IMR-90 (cell line): Measurements from ENCODE around the gene SHC4. TPM values are rescaled to one million over a fixed set of nuclear protein-coding genes. Genes with fewer than 3 reads are reported as not detected.

Experiments
- ATAC-seq: fragments of 200-7000 bp; cut with Tn5 transposase; 2 replicates; pipeline ENCODE4 v1.9.1; 2020; ENCODE audit warnings: low read depth, mild to moderate bottlenecking, moderate library complexity
- BruUV-seq: library from RNA; stranded (reverse); fragments of 400-500 nt; replicated peaks from 2 replicates; lab custom pipeline; 2021; lab: Mats Ljungman, UMichigan
- CTCF ChIA-PET: fragments of 300-600 bp; formaldehyde crosslinking; extraction: SDS; loops from one replicate; lab custom pipeline; 2021; ENCODE audit warnings: antibody characterized with exemption; lab: Yijun Ruan, JAX
- POLR2A ChIA-PET: fragments of 300-600 bp; sonication (Branson Sonifier 250); formaldehyde crosslinking; loops from one replicate; lab custom pipeline; 2022; ENCODE audit warnings: antibody characterized with exemption; ENCODE audit not compliant: unreplicated experiment; lab: Charles Lee
- DNase-seq: peaks from one replicate; pipeline ENCODE4 v3.0.0; 2013
- H2AFZ ChIP-seq: replicated peaks from 2 replicates; pipeline ENCODE3; 2013; ENCODE audit warnings: low read length, mild to moderate bottlenecking; ENCODE audit not compliant: poor library complexity
- H2AK5ac ChIP-seq: 2 replicates; pipeline ENCODE4 v1.6.1; 2013; ENCODE audit warnings: low read depth, low read length, inconsistent platforms
- H2AK9ac ChIP-seq: replicated peaks from 2 replicates; pipeline ENCODE3; 2013; ENCODE audit warnings: mild to moderate bottlenecking, low read depth, low read length, moderate library complexity; ENCODE audit not compliant: poor library complexity
- H2BK120ac ChIP-seq: 2 replicates; pipeline ENCODE4 v1.6.1; 2013; ENCODE audit warnings: low read depth, low read length, inconsistent platforms
- H2BK15ac ChIP-seq: 3 replicates; pipeline ENCODE4 v1.6.1; 2013; ENCODE audit warnings: low read depth, low read length, inconsistent platforms
- H2BK20ac ChIP-seq: 2 replicates; pipeline ENCODE4 v1.6.1; 2013; ENCODE audit warnings: low read depth, mild to moderate bottlenecking, inconsistent platforms, low read length, moderate library complexity
- H2BK5ac ChIP-seq: 2 replicates; pipeline ENCODE4 v1.6.1; 2013; ENCODE audit warnings: mild to moderate bottlenecking, low read depth, low read length, inconsistent platforms; ENCODE audit not compliant: poor library complexity, severe bottlenecking
- H3K14ac ChIP-seq: replicated peaks from 2 replicates; pipeline ENCODE4 v1.6.1; 2013; ENCODE audit warnings: low read depth, low read length, inconsistent platforms
- H3K18ac ChIP-seq: 2 replicates; pipeline ENCODE4 v1.6.1; 2013; ENCODE audit warnings: low read depth, low read length, control low read depth
- H3K23ac ChIP-seq: 2 replicates; pipeline ENCODE4 v1.6.1; 2013; ENCODE audit warnings: low read depth, low read length, inconsistent platforms
- H3K27ac ChIP-seq: 2 replicates; pipeline ENCODE4 v1.5.1; 2013; ENCODE audit warnings: mild to moderate bottlenecking, control low read depth, low read length; ENCODE audit not compliant: insufficient read depth
- H3K27me3 ChIP-seq: 2 replicates; pipeline ENCODE4 v1.6.1; 2013; ENCODE audit warnings: low read length; ENCODE audit not compliant: control insufficient read depth, insufficient read depth
- H3K36me3 ChIP-seq: 2 replicates; pipeline ENCODE4 v1.6.1; 2013; ENCODE audit warnings: low read length, mixed read lengths; ENCODE audit not compliant: control insufficient read depth, insufficient read depth
- H3K4ac ChIP-seq: 2 replicates; pipeline ENCODE4 v1.6.1; 2013; ENCODE audit warnings: low read depth, low read length, inconsistent platforms
- H3K4me1 ChIP-seq: 2 replicates; pipeline ENCODE4 v1.6.1; 2013; ENCODE audit warnings: low read length, mixed read lengths; ENCODE audit not compliant: control insufficient read depth, insufficient read depth
- H3K4me2 ChIP-seq: 2 replicates; pipeline ENCODE4 v1.6.1; 2013; ENCODE audit warnings: low read depth, mild to moderate bottlenecking, control low read depth, low read length, moderate library complexity
- H3K4me3 ChIP-seq: 2 replicates; pipeline ENCODE4 v1.5.1; 2013; ENCODE audit warnings: low read depth, mild to moderate bottlenecking, control low read depth, low read length, moderate library complexity; ENCODE audit not compliant: insufficient read depth
- H3K56ac ChIP-seq: 2 replicates; pipeline ENCODE4 v1.6.1; 2013; ENCODE audit warnings: low read length, inconsistent platforms; ENCODE audit not compliant: insufficient read depth; ENCODE audit errors: extremely low read depth
- H3K79me1 ChIP-seq, 2 experiments: 2 replicates each; pipeline ENCODE4 v1.6.1; 2013; ENCODE audit warnings: low read length in 2 of 2, inconsistent platforms in 1 of 2, low read depth in 1 of 2
- H3K9ac ChIP-seq: 2 replicates; pipeline ENCODE4 v1.6.1; 2013; ENCODE audit warnings: low read depth, low read length, control low read depth
- H3K9me1 ChIP-seq: 2 replicates; pipeline ENCODE4 v1.6.1; 2013; ENCODE audit warnings: low read length, inconsistent platforms; ENCODE audit not compliant: insufficient read depth
- H3K9me3 ChIP-seq: 2 replicates; pipeline ENCODE4 v1.6.1; 2013; ENCODE audit warnings: low read length; ENCODE audit not compliant: control insufficient read depth, insufficient read depth
- H4K20me1 ChIP-seq: 2 replicates; pipeline ENCODE4 v1.6.1; 2013; ENCODE audit warnings: low read length, inconsistent platforms; ENCODE audit not compliant: insufficient read depth
- H4K5ac ChIP-seq: 2 replicates; pipeline ENCODE4 v1.6.1; 2013; ENCODE audit warnings: mild to moderate bottlenecking, low read depth, low read length, control low read depth
- H4K8ac ChIP-seq, 2 experiments: 2 replicates each; pipeline ENCODE4 v1.6.1; 2013; ENCODE audit warnings: low read depth in 2 of 2, low read length in 2 of 2, control low read depth in 1 of 2, inconsistent platforms in 1 of 2
- H4K91ac ChIP-seq: 2 replicates; pipeline ENCODE4 v1.6.1; 2013; ENCODE audit warnings: low read depth, low read length, inconsistent platforms; ENCODE audit not compliant: insufficient read depth
- BHLHE40 ChIP-seq: fragments of 150-350 bp; IDR thresholded peaks from 2 replicates; pipeline ENCODE4 v1.6.1; 2016; ENCODE audit warnings: mild to moderate bottlenecking, low read depth, low read length
- CEBPB ChIP-seq: IDR thresholded peaks from 2 replicates; pipeline ENCODE4 v1.6.1; 2012; ENCODE audit warnings: low read depth, low read length, improper control_type of control experiment
- CHD1 ChIP-seq: IDR thresholded peaks from 2 replicates; pipeline ENCODE4 v1.6.1; 2012; ENCODE audit warnings: low read depth, low read length, improper control_type of control experiment
- CTCF ChIP-seq: conservative IDR thresholded peaks from 2 replicates; pipeline ENCODE4 v1.5.1; 2012; ENCODE audit warnings: mild to moderate bottlenecking, low read depth, low read length, improper control_type of control experiment
- ELK1 ChIP-seq: fragments of 150-350 bp; IDR thresholded peaks from 2 replicates; pipeline ENCODE4 v1.6.1; 2016; ENCODE audit warnings: low read depth, mild to moderate bottlenecking, low read length, moderate library complexity, borderline replicate concordance
- FOS ChIP-seq: fragments of 150-350 bp; IDR thresholded peaks from 2 replicates; pipeline ENCODE4 v1.6.1; 2016; ENCODE audit warnings: low read depth, low read length
- MAFK ChIP-seq: IDR thresholded peaks from 2 replicates; pipeline ENCODE4 v1.6.1; 2012; ENCODE audit warnings: low read depth, low read length, improper control_type of control experiment
- MAZ ChIP-seq: IDR thresholded peaks from 2 replicates; pipeline ENCODE4 v1.6.1; 2012; ENCODE audit warnings: low read depth, mild to moderate bottlenecking, low read length, improper control_type of control experiment, moderate library complexity, borderline replicate concordance
- MXI1 ChIP-seq: IDR thresholded peaks from 2 replicates; pipeline ENCODE4 v1.6.1; 2012; ENCODE audit warnings: low read depth, mild to moderate bottlenecking, low read length, moderate library complexity, borderline replicate concordance
- NFE2L2 ChIP-seq: fragments of 150-350 bp; IDR thresholded peaks from 2 replicates; pipeline ENCODE4 v1.6.1; 2016; ENCODE audit warnings: low read depth, mild to moderate bottlenecking, low read length
- POLR2A ChIP-seq: IDR thresholded peaks from 2 replicates; pipeline ENCODE4 v1.6.1; 2012; ENCODE audit warnings: mild to moderate bottlenecking, low read depth, low read length
- RAD21 ChIP-seq: IDR thresholded peaks from 2 replicates; pipeline ENCODE4 v1.6.1; 2012; ENCODE audit warnings: low read length, improper control_type of control experiment
- RCOR1 ChIP-seq: IDR thresholded peaks from 2 replicates; pipeline ENCODE4 v1.6.1; 2012; ENCODE audit warnings: mild to moderate bottlenecking, low read length, improper control_type of control experiment; ENCODE audit not compliant: insufficient replicate concordance
- RFX5 ChIP-seq: IDR thresholded peaks from 2 replicates; pipeline ENCODE4 v1.8.0; 2012; ENCODE audit warnings: low read depth, mild to moderate bottlenecking, low read length, moderate library complexity
- SMC3 ChIP-seq: fragments of 150-350 bp; IDR thresholded peaks from 2 replicates; pipeline ENCODE4 v1.6.1; 2016; ENCODE audit warnings: low read depth, mild to moderate bottlenecking, antibody characterized with exemption, low read length, moderate library complexity
- USF2 ChIP-seq: fragments of 150-350 bp; IDR thresholded peaks from 2 replicates; pipeline ENCODE4 v1.6.1; 2017; ENCODE audit warnings: mild to moderate bottlenecking, antibody characterized with exemption, low read length, low read depth
- WGBS, 2 experiments: methylation state at CpG; one replicate each; pipeline versions ENCODE4 v1.1.5 to v1.1.7; 2013; ENCODE audit warnings: missing lambda C conversion rate in 2 of 2; ENCODE audit not compliant: insufficient read length in 1 of 2; ENCODE audit errors: extremely low coverage in 2 of 2; 5-methylcytosine and 5-hydroxymethylcytosine counted together
- dilution Hi-C: fragments of 300-500 bp; cut with HindIII; formaldehyde crosslinking; loops from one replicate; pipeline ENCODE4 v1.14.3; 2018; ENCODE audit warnings: low sequenced_read_pairs; ENCODE audit not compliant: unreplicated experiment
- in situ Hi-C: fragments of 300-500 bp; cut with MboI; formaldehyde crosslinking; loops from 3 replicates; pipeline ENCODE4 v1.14.3; 2019; ENCODE audit warnings: low sequenced_read_pairs, inconsistent platforms, mixed read lengths
- intact Hi-C: fragments of 100-400 bp; cut with micrococcal nuclease; formaldehyde crosslinking; loops from 2 replicates; pipeline ENCODE4 v1.10.0; 2022
- polyA plus RNA-seq, 3 experiments: library from polyadenylated mRNA; depleted of rRNA; stranded (reverse); fragments of >200 nt; gene quantifications; 2 replicates each; pipeline ENCODE4 v1.2.3, GENCODE V29; 2012; ENCODE audit warnings: low replicate concordance in 1 of 3
- total RNA-seq: library from RNA; depleted of rRNA; stranded (reverse); fragments of >200 nt; gene quantifications from 2 replicates; pipeline ENCODE4 v1.2.3, GENCODE V29; 2012

SHC4 gene
- total and polyA plus RNA-seq, 2 of the 4 experiments (the other 2 are of a cell fraction): 0.91 to 2.7 TPM

- H4K8ac ChIP-seq: no peak overlapping the region
- H3K4ac ChIP-seq: no peak overlapping the region
- in situ Hi-C loops (no loop called here), intact Hi-C loops (no loop called here), dilution Hi-C loops (no loop called here)
- H3K79me1 ChIP-seq: peaks cover 12 to 34% of the 10 kb centered on the region in 2 experiments
- no peak overlapping the region for H2BK120ac ChIP-seq
- no peak overlapping the region for H4K5ac ChIP-seq
- no peak overlapping the region for H3K56ac ChIP-seq
- no peak overlapping the region for H3K4me3 ChIP-seq
- H3K4me2 ChIP-seq: no peak overlapping the region
- H3K14ac ChIP-seq: no peak overlapping the region
- H3K36me3 ChIP-seq: no peaks in the 10 kb centered on the region
- ATAC-seq: no peak
- H3K9ac ChIP-seq: no peak overlapping the region
- no peaks in the 10 kb centered on the region for H3K27me3 ChIP-seq
- no peaks in the 10 kb centered on the region for H3K9me3 ChIP-seq
- no peak overlapping the region for H3K27ac ChIP-seq
- H3K23ac ChIP-seq: no peak overlapping the region
- POLR2A ChIA-PET: no interaction called here
- no peak overlapping the region for H2AK9ac ChIP-seq
- WGBS, 2 experiments: 100% methylated on average over 2 of the region's 5 CpGs; no CpG with 5 or more reads in 1 of the 2 experiments
- TF ChIP-seq CEBPB: no peak
- TF ChIP-seq CHD1: no peak
- TF ChIP-seq SMC3: no peak
- no peak for TF ChIP-seq POLR2A
- no peak for TF ChIP-seq RFX5
- no peak for TF ChIP-seq CTCF
- no peak for TF ChIP-seq ELK1
- no peak for TF ChIP-seq RCOR1
- no peak for TF ChIP-seq MXI1
- TF ChIP-seq MAFK: no peak
- no peak for TF ChIP-seq BHLHE40
- no peak for TF ChIP-seq USF2
- TF ChIP-seq RAD21: no peak
- no peak for TF ChIP-seq FOS
- TF ChIP-seq NFE2L2: no peak
- no peak for TF ChIP-seq MAZ
- no peak overlapping the region for H2AFZ ChIP-seq
- no peak overlapping the region for H2AK5ac ChIP-seq
- no peak overlapping the region for H2BK15ac ChIP-seq
- no peak overlapping the region for H2BK5ac ChIP-seq
- no peak for DNase-seq
- no peak overlapping the region for H2BK20ac ChIP-seq
- no peaks in the 10 kb centered on the region for H4K20me1 ChIP-seq
- peaks cover 17% of the 10 kb centered on the region for H3K9me1 ChIP-seq
- CTCF ChIA-PET: interaction anchor here (1.0 to 1.9 kb wide), 2 partner anchors 22 to 34 kb away, joined by 3 to 4 read pairs; partner anchors contain the start of gene SHC4
- no peak overlapping the region for H3K18ac ChIP-seq
- H4K91ac ChIP-seq: no peak overlapping the region
- peaks cover 19% of the 10 kb centered on the region for H3K4me1 ChIP-seq
- BruUV-seq: no TSS peak
These were observed 21.8 kb downstream of the SHC4 start for GRCh38 chr15:48941904-48942303.
